PC-9 (cell line): ENCODE data around the gene CDK17. TPM values are rescaled to one million over a fixed set of nuclear protein-coding genes. Genes with fewer than 3 reads are reported as not detected.

Experiments
- BruUV-seq: library from RNA; stranded (reverse); fragments of 400-500 nt; replicated peaks from 2 replicates; lab custom pipeline; 2021; lab: Mats Ljungman, UMichigan
- CTCF ChIA-PET: fragments of 300-600 bp; sonication (Branson Sonifier 250); formaldehyde crosslinking; loops from one replicate; lab custom pipeline; 2022; ENCODE audit warnings: antibody characterized with exemption; lab: Charles Lee
- POLR2A ChIA-PET: fragments of 300-600 bp; sonication (Branson Sonifier 250); formaldehyde crosslinking; loops from one replicate; lab custom pipeline; 2022; ENCODE audit warnings: antibody characterized with exemption; ENCODE audit not compliant: unreplicated experiment; lab: Charles Lee
- DNase-seq, 2 experiments: peaks; one replicate each; pipeline versions ENCODE4 v3.0.0 to v3.0.0-alpha.2; 2015 to 2022; ENCODE audit warnings: mixed read lengths in 1 of 2
- H2AFZ ChIP-seq: fragments of 200-600 bp; sonication (generic); 2 replicates; pipeline ENCODE4 v1.8.1; 2017; ENCODE audit warnings: antibody characterized with exemption
- H3F3A ChIP-seq: fragments of 200-600 bp; sonication (generic); 2 replicates; pipeline ENCODE4 v1.8.1; 2017; ENCODE audit warnings: antibody characterized with exemption, mild to moderate bottlenecking, low read depth; ENCODE audit not compliant: insufficient read depth
- H3K27ac ChIP-seq: fragments of 200-600 bp; sonication (generic); 2 replicates; pipeline ENCODE4 v1.6.1; 2016; ENCODE audit warnings: mixed run types
- H3K27me3 ChIP-seq: fragments of 200-600 bp; sonication (generic); 2 replicates; pipeline ENCODE4 v1.6.1; 2016; ENCODE audit warnings: low read depth, mixed run types; ENCODE audit not compliant: insufficient read depth
- H3K36me3 ChIP-seq: fragments of 200-600 bp; sonication (generic); 2 replicates; pipeline ENCODE4 v1.6.1; 2016; ENCODE audit warnings: low read depth, mixed run types
- H3K4me1 ChIP-seq: fragments of 200-600 bp; sonication (generic); replicated peaks from 2 replicates; pipeline ENCODE4 v1.6.1; 2016; ENCODE audit warnings: mixed run types; ENCODE audit not compliant: insufficient read depth
- H3K4me2 ChIP-seq: fragments of 200-600 bp; sonication (generic); 2 replicates; pipeline ENCODE4 v1.6.1; 2017; ENCODE audit warnings: mixed run types
- H3K4me3 ChIP-seq: fragments of 200-600 bp; sonication (generic); 2 replicates; pipeline ENCODE4 v1.6.1; 2016; ENCODE audit warnings: mixed run types
- H3K79me2 ChIP-seq: fragments of 200-600 bp; sonication (generic); 2 replicates; pipeline ENCODE4 v1.6.1; 2017; ENCODE audit warnings: low read depth, mixed run types
- H3K9me2 ChIP-seq: fragments of 200-600 bp; sonication (generic); 2 replicates; pipeline ENCODE4 v1.8.1; 2017; ENCODE audit warnings: mild to moderate bottlenecking; ENCODE audit not compliant: insufficient read depth
- H3K9me3 ChIP-seq: fragments of 200-600 bp; sonication (generic); 2 replicates; pipeline ENCODE4 v1.8.1; 2016; ENCODE audit warnings: low read depth; ENCODE audit not compliant: insufficient read depth
- H4K20me1 ChIP-seq: fragments of 200-600 bp; sonication (generic); 2 replicates; pipeline ENCODE4 v1.8.1; 2017; ENCODE audit not compliant: insufficient read depth
- CTCF ChIP-seq: fragments of 200-600 bp; sonication (generic); conservative IDR thresholded peaks from 2 replicates; pipeline ENCODE4 v1.6.1; 2017; ENCODE audit warnings: mixed run types, antibody characterized with exemption, mild to moderate bottlenecking, moderate library complexity
- EZH2 ChIP-seq: fragments of 200-600 bp; sonication (generic); IDR thresholded peaks from 2 replicates; pipeline ENCODE4 v1.8.0; 2017; ENCODE audit warnings: antibody characterized with exemption, low read depth
- intact Hi-C: fragments of 100-400 bp; cut with micrococcal nuclease; formaldehyde crosslinking; loops from one replicate; pipeline ENCODE4 v1.10.0; 2022; ENCODE audit not compliant: unreplicated experiment
- total RNA-seq: library from RNA; stranded (reverse); gene quantifications from 2 replicates; pipeline ENCODE4 v1.2.3, GENCODE V29; 2021

The CDK17 gene
- total RNA-seq, 1 experiment from 2014 or later, result 29.0 TPM

GRCh38 chr12:96425321-96425720, 25.1 kb upstream of the CDK17 start:
- H3K36me3 ChIP-seq, result no peaks in the 10 kb centered on the region
- no peak overlapping the region for H3K27ac ChIP-seq
- no peaks in the 10 kb centered on the region for H3K79me2 ChIP-seq
- no peaks in the 10 kb centered on the region for H4K20me1 ChIP-seq
- H3K4me1 ChIP-seq, result peaks cover 29% of the 10 kb centered on the region
- TF ChIP-seq CTCF (no peak), EZH2 (no peak)
- ChIA-PET CTCF (interaction anchor here (0.6 kb wide), 1 partner anchor 14 kb away, joined by 4 read pairs; no protein-coding TSS in a partner anchor), POLR2A (no interaction called here)
- BruUV-seq, result no TSS peak
- DNase-seq, result no peak
- H3K9me3 ChIP-seq, result no peaks in the 10 kb centered on the region; the same call in 1 of the 2 replicates
- no peaks in the 10 kb centered on the region for H3K9me2 ChIP-seq
- peaks cover 23% of the 10 kb centered on the region for H3F3A ChIP-seq
- H2AFZ ChIP-seq, result no peak overlapping the region
- H3K4me2 ChIP-seq, result no peak overlapping the region; the same call in 1 of the 2 replicates
- intact Hi-C loops, result no loop called here
- no peaks in the 10 kb centered on the region for H3K27me3 ChIP-seq
- no peak overlapping the region for H3K4me3 ChIP-seq

GRCh38 chr12:96424601-96425000, 24.4 kb upstream of the CDK17 start:
- Histone ChIP-seq H3K9me3 (no peaks in the 10 kb centered on the region; the same call in 1 of the 2 replicates), H3K79me2 (no peaks in the 10 kb centered on the region), H2AFZ (no peak overlapping the region), H3K9me2 (no peaks in the 10 kb centered on the region), H3F3A (peaks cover 23% of the 10 kb centered on the region), H3K4me2 (no peak overlapping the region), H4K20me1 (no peaks in the 10 kb centered on the region), H3K27ac (no peak overlapping the region), H3K27me3 (no peaks in the 10 kb centered on the region), H3K4me1 (peaks cover 29% of the 10 kb centered on the region), H3K36me3 (no peaks in the 10 kb centered on the region), H3K4me3 (no peak overlapping the region)
- ChIA-PET POLR2A (no interaction called here), CTCF (no interaction called here)
- TF ChIP-seq EZH2 (no peak), CTCF (no peak)
- DNase-seq, result no peak
- intact Hi-C loops, result no loop called here
- no TSS peak for BruUV-seq

DNA sequence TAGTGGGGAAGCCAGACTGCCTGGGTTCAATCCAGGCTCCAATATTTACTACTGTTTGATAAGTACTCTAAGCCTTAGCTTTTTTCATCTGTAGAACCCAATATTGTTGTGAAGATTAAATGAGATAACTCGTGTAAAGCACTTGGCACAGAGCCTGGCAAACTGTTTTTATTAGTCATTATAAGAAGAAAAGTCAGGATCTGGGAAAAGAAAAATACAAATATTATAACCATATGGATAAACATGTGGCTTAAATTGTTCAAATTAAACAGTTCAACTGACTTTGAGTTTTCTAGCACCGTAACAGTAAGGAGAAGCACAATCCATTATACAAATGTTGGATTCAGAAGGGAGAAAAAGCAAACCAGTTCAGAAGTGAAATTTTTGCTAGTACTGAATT, 22.0 kb upstream of the CDK17 start:
- Histone ChIP-seq H3K79me2 (no peaks in the 10 kb centered on the region), H3K4me1 (peaks cover 31% of the 10 kb centered on the region), H3K27ac (no peak overlapping the region), H3K9me2 (no peaks in the 10 kb centered on the region), H3K27me3 (no peaks in the 10 kb centered on the region), H2AFZ (no peak overlapping the region), H3K4me2 (no peak overlapping the region), H3K9me3 (no peaks in the 10 kb centered on the region; the same call in 1 of the 2 replicates), H4K20me1 (no peaks in the 10 kb centered on the region), H3K36me3 (no peaks in the 10 kb centered on the region), H3K4me3 (no peak overlapping the region), H3F3A (peaks cover 19% of the 10 kb centered on the region)
- intact Hi-C loops, result no loop called here
- POLR2A ChIA-PET, result no interaction called here
- TF ChIP-seq EZH2 (no peak), CTCF (no peak)
- CTCF ChIA-PET, result no interaction called here
- BruUV-seq, result no TSS peak
- no peak for DNase-seq
